ENCODE measurements around the gene PCBD1.
A peak's percentile ranks its signal among the peaks of the same experiment; 100 is the strongest.

PCBD1 gene

GRCh38 chr10:70927189-70927943, 39.0 kb upstream of the PCBD1 start:
- DNase-seq: peak; percentile 78
- TF ChIP-seq, protein P1, sequence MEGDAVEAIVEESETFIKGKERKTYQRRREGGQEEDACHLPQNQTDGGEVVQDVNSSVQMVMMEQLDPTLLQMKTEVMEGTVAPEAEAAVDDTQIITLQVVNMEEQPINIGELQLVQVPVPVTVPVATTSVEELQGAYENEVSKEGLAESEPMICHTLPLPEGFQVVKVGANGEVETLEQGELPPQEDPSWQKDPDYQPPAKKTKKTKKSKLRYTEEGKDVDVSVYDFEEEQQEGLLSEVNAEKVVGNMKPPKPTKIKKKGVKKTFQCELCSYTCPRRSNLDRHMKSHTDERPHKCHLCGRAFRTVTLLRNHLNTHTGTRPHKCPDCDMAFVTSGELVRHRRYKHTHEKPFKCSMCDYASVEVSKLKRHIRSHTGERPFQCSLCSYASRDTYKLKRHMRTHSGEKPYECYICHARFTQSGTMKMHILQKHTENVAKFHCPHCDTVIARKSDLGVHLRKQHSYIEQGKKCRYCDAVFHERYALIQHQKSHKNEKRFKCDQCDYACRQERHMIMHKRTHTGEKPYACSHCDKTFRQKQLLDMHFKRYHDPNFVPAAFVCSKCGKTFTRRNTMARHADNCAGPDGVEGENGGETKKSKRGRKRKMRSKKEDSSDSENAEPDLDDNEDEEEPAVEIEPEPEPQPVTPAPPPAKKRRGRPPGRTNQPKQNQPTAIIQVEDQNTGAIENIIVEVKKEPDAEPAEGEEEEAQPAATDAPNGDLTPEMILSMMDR (IDR thresholded peaks at IDR 0.05; ENCODE audit: low read depth, low read length): no peak
- H3K36me3 ChIP-seq: no peaks in the 10 kb centered on the region
- H3K27ac ChIP-seq: peak overlapping the region; percentile 57
- H3K4me3 ChIP-seq (ENCODE audit: low read depth, low read length): no peak overlapping the region
- H3K9me3 ChIP-seq (ENCODE audit: severe bottlenecking): no peaks in the 10 kb centered on the region
- no peaks in the 10 kb centered on the region for H3K27me3 ChIP-seq (ENCODE audit: insufficient read depth, low read depth, severe bottlenecking)

GRCh38 chr10:70926226-70927000, 38.0 kb upstream of the PCBD1 start:
- H3K27ac ChIP-seq: peak overlapping the region; percentile 43
- no peak overlapping the region for H3K4me3 ChIP-seq (ENCODE audit: low read depth, low read length)
- H3K9me3 ChIP-seq (ENCODE audit: severe bottlenecking): no peaks in the 10 kb centered on the region
- no peak for DNase-seq
- no peaks in the 10 kb centered on the region for H3K36me3 ChIP-seq
- TF ChIP-seq, protein P1 (IDR thresholded peaks at IDR 0.05; ENCODE audit: low read depth, low read length): no peak
- no peaks in the 10 kb centered on the region for H3K27me3 ChIP-seq (ENCODE audit: insufficient read depth, low read depth, severe bottlenecking)

- peak; percentile 71 for DNase-seq
- no peak overlapping the region for H3K27ac ChIP-seq
- TF ChIP-seq, protein P1 (IDR thresholded peaks at IDR 0.05; ENCODE audit: low read depth, low read length): peak; percentile 91
Observed at GRCh38 chr10:70925377-70926225, 37.2 kb upstream of the PCBD1 start.

GRCh38 chr10:70923696-70924095, 35.3 kb upstream of the PCBD1 start:
- Histone ChIP-seq H3K27ac (no peak overlapping the region), H3K9me3 (ENCODE audit: severe bottlenecking) (no peaks in the 10 kb centered on the region), H3K36me3 (no peaks in the 10 kb centered on the region), H3K27me3 (ENCODE audit: insufficient read depth, low read depth, severe bottlenecking) (no peaks in the 10 kb centered on the region), H3K4me3 (ENCODE audit: low read depth, low read length) (no peak overlapping the region)
- no peak for DNase-seq
- TF ChIP-seq, protein P1 (IDR thresholded peaks at IDR 0.05; ENCODE audit: low read depth, low read length): no peak

More at GRCh38 chr10:70925377-70926225, 37.2 kb upstream of the PCBD1 start:
- Histone ChIP-seq H3K36me3 (no peaks in the 10 kb centered on the region), H3K9me3 (ENCODE audit: severe bottlenecking) (no peaks in the 10 kb centered on the region), H3K27me3 (ENCODE audit: insufficient read depth, low read depth, severe bottlenecking) (no peaks in the 10 kb centered on the region), H3K4me3 (ENCODE audit: low read depth, low read length) (no peak overlapping the region)

GRCh38 chr10:70921285-70921684, 32.9 kb upstream of the PCBD1 start:
- TF ChIP-seq, protein P1 (IDR thresholded peaks at IDR 0.05; ENCODE audit: low read depth, low read length): no peak
- no peak overlapping the region for H3K27ac ChIP-seq

More at GRCh38 chr10:70921285-70921684, 32.9 kb upstream of the PCBD1 start:
- Histone ChIP-seq H3K4me3 (ENCODE audit: low read depth, low read length) (no peak overlapping the region), H3K9me3 (ENCODE audit: severe bottlenecking) (no peaks in the 10 kb centered on the region), H3K27me3 (ENCODE audit: insufficient read depth, low read depth, severe bottlenecking) (no peaks in the 10 kb centered on the region), H3K36me3 (no peaks in the 10 kb centered on the region)
- DNase-seq: no peak

All from WERI-Rb-1 (cell line).